Heart left ventricle (tissue), 16 donors: ENCODE data around the gene NR3C2. TPM values are rescaled to one million over a fixed set of nuclear protein-coding genes. Genes with fewer than 3 reads are reported as not detected.

Source experiments
- ATAC-seq, 4 donors: fragments of 200-7000 bp; cut with Tn5 transposase; one replicate each; pipeline ENCODE4 v1.9.1; 2020 to 2022; ENCODE audit warnings: moderate library complexity in 4 of 4, mild to moderate bottlenecking in 3 of 4, moderate number of reproducible peaks in 1 of 4
- DNase-seq, 5 donors: peaks; one replicate each; pipeline ENCODE4 v3.0.0-alpha.2; 2020
- H3K27ac ChIP-seq, 12 donors: fragments of 200-600 bp; sonication (generic) in 4 of 12; one replicate each; pipeline versions ENCODE4 v1.5.0 to v1.8.0; 2016 to 2022; ENCODE audit warnings: mild to moderate bottlenecking in 2 of 12
- H3K27me3 ChIP-seq, 9 donors: fragments of 200-600 bp; sonication (generic) in 2 of 9; one replicate each; pipeline versions ENCODE4 v1.5.1 to v1.8.0; 2016 to 2022; ENCODE audit warnings: mild to moderate bottlenecking in 3 of 9
- H3K36me3 ChIP-seq, 9 donors: fragments of 200-600 bp; sonication (generic) in 2 of 9; one replicate each; pipeline versions ENCODE4 v1.5.0 to v1.8.0; 2018 to 2022; ENCODE audit warnings: mild to moderate bottlenecking in 2 of 9
- H3K4me1 ChIP-seq, 12 donors: fragments of 200-600 bp; sonication (generic) in 4 of 12; one replicate each; pipeline versions ENCODE4 v1.5.0 to v1.8.0; 2016 to 2022; ENCODE audit warnings: mild to moderate bottlenecking in 3 of 12
- H3K4me3 ChIP-seq, 12 donors: fragments of 200-600 bp; sonication (generic) in 4 of 12; one replicate each; pipeline versions ENCODE4 v1.5.0 to v1.8.0; 2017 to 2022; ENCODE audit warnings: mild to moderate bottlenecking in 9 of 12, moderate library complexity in 4 of 12
- H3K9me3 ChIP-seq, 12 donors: fragments of 200-600 bp; sonication (generic) in 4 of 12; one replicate each; pipeline versions ENCODE4 v1.5.0 to v1.8.0; 2016 to 2022; ENCODE audit warnings: mild to moderate bottlenecking in 1 of 12
- CTCF ChIP-seq, 12 donors: fragments of 200-600 bp; sonication (generic) in 4 of 12; IDR thresholded peaks; one replicate each; pipeline versions ENCODE4 v1.5.0 to v1.8.0; 2018 to 2022; ENCODE audit warnings: antibody characterized with exemption in 12 of 12, mild to moderate bottlenecking in 5 of 12
- POLR2A ChIP-seq, 2 donors: fragments of 450-650 bp; IDR thresholded peaks; one replicate each; pipeline ENCODE4 v1.6.1; 2017; ENCODE audit warnings: antibody characterized with exemption in 2 of 2, mild to moderate bottlenecking in 2 of 2, moderate library complexity in 2 of 2
- WGBS, 4 donors: extraction: QIAGEN DNeasy Blood & Tissue Kit in 2 of 4; methylation state at CpG; one replicate each; pipeline versions ENCODE4 v1.1.5 to v1.1.7; 2013 to 2018; 5-methylcytosine and 5-hydroxymethylcytosine counted together
- intact Hi-C, 10 donors: fragments of 100-400 bp; cut with DNase I; formaldehyde crosslinking; loops; one replicate each; pipeline versions ENCODE4 v1.11.1 to v1.14.2; 2022
- polyA plus RNA-seq, 2 donors: library from polyadenylated mRNA; stranded (reverse); fragments of 200-250 nt; gene quantifications; one replicate each; pipeline ENCODE4 v1.2.3, GENCODE V29; 2013
- total RNA-seq, 9 donors: library from RNA; depleted of rRNA in 2 of 9; stranded (reverse); fragments of >200 nt in 2 of 9; fragmentation: NEBNext Ultra II Directional in 3 of 9; extraction: Animal tissue kit (Norgen Biotek cat#: 25700) in 3 of 9; gene quantifications; one replicate each; pipeline versions ENCODE4 v1.1.0 to v1.2.4, GENCODE V29; 2016 to 2023
- donor health status: ischemic (EF 13 %, LVEDD 7.1; RV severe dilation, severe dysfunction).
- donor health status: healthy with polysubstance abuse.
- donor health status: DM: no; HTN: yes; CAD: no.
- donor health status: DM: no; HTN: no; CAD: no.
- donor health status: ischemic (EF 25% LVEDD 6.9; RV normal size, moderate dysfunction).
- donor health status: ischemic (EF 25% LVEDD 5.7; RV mildly dilated, moderate dysfunction).
- donor health status: healthy.
- donor health status: DM: yes; HTN: yes; CAD: no.
- donor health status: ischemic (EF 35%, LVEDD 5.7; RV mildly dilated, moderate dysfunction).
- donor health status: nonischemic (EF 11% LVEDD 7.7; RV severe dilation, severe dysfunction).
- donor health status: DM: yes; HTN: yes; CAD: no.
- donor health status: PGD.
- donor health status: ischemic (EF 29% LVEDD 5.4; RV normal size, mild dysfunction).
- donor health status: nonischemic (EF 23%, LVEDD 6.1; RV moderate dilation, normal function).

The NR3C2 gene
- total and polyA plus RNA-seq, 11 donors: 3.6 to 26.5 (median 18.4) TPM

- Histone ChIP-seq H3K36me3 (no peaks in the 10 kb centered on the region), H3K9me3 (no peaks in the 10 kb centered on the region), H3K4me3 (peak overlapping the region in 9 of 12 donors; percentile 26 to 50 (median 36)), H3K4me1 (peaks cover 0 to 49% (median 32%) of the 10 kb centered on the region in 12 donors), H3K27ac (peak overlapping the region in 11 of 12 donors; percentile 1 to 77 (median 38)), H3K27me3 (no peaks in the 10 kb centered on the region)
- intact Hi-C loops: loop anchor here in 1 of 10 donors (5.0 kb wide), 1 partner anchor 225 kb away; the partner anchor contains the start of gene NR3C2
- WGBS, 4 donors: 48 to 61% (median 58%) methylated on average over 5 of the region's 5 CpGs
- DNase-seq (no peak), ATAC-seq (peak in 3 of 4 donors; percentile 22 to 41 (median 36))
- TF ChIP-seq CTCF (IDR thresholded peaks at IDR 0.05) (no peak), POLR2A (IDR thresholded peaks at IDR 0.05) (no peak)
Measured at GRCh38 chr4:148216866-148217814, 225.1 kb downstream of the NR3C2 start.

- ATAC-seq (no peak), DNase-seq (no peak)
- Histone ChIP-seq H3K4me1 (peaks cover 0 to 57% (median 32%) of the 10 kb centered on the region in 12 donors), H3K4me3 (peak overlapping the region in 4 of 12 donors; percentile 26 to 50 (median 35)), H3K36me3 (no peaks in the 10 kb centered on the region), H3K27me3 (no peaks in the 10 kb centered on the region), H3K9me3 (no peaks in the 10 kb centered on the region), H3K27ac (peak overlapping the region in 6 of 12 donors; percentile 18 to 77 (median 56))
- intact Hi-C loops: loop anchor here in 1 of 10 donors (5.0 kb wide), 1 partner anchor 226 kb away; the partner anchor contains the start of gene NR3C2
- no peak for TF ChIP-seq CTCF (IDR thresholded peaks at IDR 0.05)
- TF ChIP-seq POLR2A (IDR thresholded peaks at IDR 0.05): no peak
- 70 to 81% (median 76%) methylated on average over 3 of the region's 3 CpGs for WGBS, 4 donors
Measured at GRCh38 chr4:148216321-148216720, 225.9 kb downstream of the NR3C2 start.

- intact Hi-C loops: loop anchor here in 1 of 10 donors (5.0 kb wide), 1 partner anchor 227 kb away; the partner anchor contains the start of gene NR3C2
- H3K27ac ChIP-seq: peak overlapping the region in 10 of 12 donors; percentile 2 to 78 (median 66)
- ATAC-seq (peak; percentile 34 to 68 (median 46)), DNase-seq (peak in 1 of 5 donors; percentile 34)
- WGBS, 4 donors: 36 to 42% (median 39%) methylated on average over 3 of the region's 3 CpGs
- H3K4me3 ChIP-seq: peak overlapping the region in 1 of 12 donors; percentile 11
- no peaks in the 10 kb centered on the region for H3K27me3 ChIP-seq
- peak in 2 of 12 donors; percentile 20 to 23 for TF ChIP-seq CTCF (IDR thresholded peaks at IDR 0.05)
- TF ChIP-seq POLR2A (IDR thresholded peaks at IDR 0.05): no peak
- no peaks in the 10 kb centered on the region for H3K36me3 ChIP-seq
- peaks cover 0 to 64% (median 33%) of the 10 kb centered on the region in 12 donors for H3K4me1 ChIP-seq
- no peaks in the 10 kb centered on the region for H3K9me3 ChIP-seq
Measured at GRCh38 chr4:148215202-148215601, 227.0 kb downstream of the NR3C2 start.
